LNCaP clone FGC (cell line): ENCODE measurements around the gene ZC3H13.

Experiments
- DNase-seq: peaks from one replicate; pipeline ENCODE4 v3.0.0-alpha.2; 2011; ENCODE audit warnings: low read depth
- H3K4me3 ChIP-seq: 2 replicates; pipeline ENCODE4 v1.5.1; 2011; ENCODE audit warnings: mild to moderate bottlenecking, low read depth, low read length, control low read depth
- CTCF ChIP-seq: IDR thresholded peaks from 2 replicates; pipeline ENCODE4 v1.5.1; 2012; ENCODE audit warnings: mild to moderate bottlenecking; ENCODE audit not compliant: control insufficient read depth, insufficient read depth; ENCODE audit errors: extremely low read depth

Gene ZC3H13

GRCh38 chr13:45943120-45943519 is 109.4 kb downstream of the ZC3H13 start:
- no peak for DNase-seq
- TF ChIP-seq CTCF: no peak
- H3K4me3 ChIP-seq: no peak overlapping the region

- no peak for DNase-seq
- TF ChIP-seq CTCF: no peak
- no peak overlapping the region for H3K4me3 ChIP-seq
Measured at GRCh38 chr13:45941261-45941660, 111.3 kb downstream of the ZC3H13 start.

GRCh38 chr13:45940061-45940460 is 112.5 kb downstream of the ZC3H13 start:
- no peak overlapping the region for H3K4me3 ChIP-seq
- no peak for TF ChIP-seq CTCF
- DNase-seq: no peak

GRCh38 chr13:45936621-45937020 is 115.9 kb downstream of the ZC3H13 start:
- no peak for TF ChIP-seq CTCF
- no peak overlapping the region for H3K4me3 ChIP-seq
- no peak for DNase-seq

- DNase-seq: no peak
- H3K4me3 ChIP-seq: no peak overlapping the region
- no peak for TF ChIP-seq CTCF
Measured at GRCh38 chr13:45934283-45934682, 118.3 kb downstream of the ZC3H13 start.

GRCh38 chr13:45933203-45933908 is 119.2 kb downstream of the ZC3H13 start:
- TF ChIP-seq CTCF: no peak
- no peak for DNase-seq
- H3K4me3 ChIP-seq: no peak overlapping the region

- TF ChIP-seq CTCF: no peak
- no peak overlapping the region for H3K4me3 ChIP-seq
- no peak for DNase-seq
Measured at GRCh38 chr13:45932676-45933075, 119.9 kb downstream of the ZC3H13 start.
